Measurements from ENCODE around the gene INHBE. TPM values are rescaled to one million over a fixed set of nuclear protein-coding genes. Genes with fewer than 3 reads are reported as not detected.

Gene INHBE
- total RNA-seq, 1 experiment from 2014 or later, result 10.1 TPM

DNA sequence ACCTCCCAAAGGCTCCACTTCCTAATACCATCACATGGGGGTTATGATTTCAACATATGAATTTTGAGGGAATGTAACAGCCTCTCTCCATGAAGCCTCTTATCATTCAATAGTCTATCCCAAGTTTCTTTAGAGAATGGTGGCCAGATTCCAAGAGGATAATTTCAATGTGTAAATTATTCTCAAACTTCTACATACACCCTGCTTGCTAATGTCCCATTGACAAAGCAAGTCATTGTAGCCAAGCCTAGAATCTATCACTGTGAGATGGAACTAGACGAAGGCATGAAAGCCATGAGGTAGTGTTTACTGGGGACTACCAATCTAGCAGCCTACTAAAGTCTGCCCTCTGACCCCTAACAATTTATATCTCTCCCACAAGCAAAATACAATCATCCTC lies 16.7 kb upstream of the INHBE start:
- no CpG with 5 or more reads among the region's 1 CpG for WGBS (ENCODE audit: extremely low coverage, insufficient read length, low lambda C conversion rate)
- H2BK120ac ChIP-seq (ENCODE audit: low read depth, low read length, poor library complexity, severe bottlenecking), result no peak overlapping the region
- Mint-ChIP-seq H3K27me3 (ENCODE audit: low read depth) (peaks cover 4% of the 10 kb centered on the region; the same call in 1 of the 2 replicates), H3K36me3 (ENCODE audit: insufficient read depth in 1 of 3, low read depth in 3 of 3) (peaks cover 2 to 8% (median 4%) of the 10 kb centered on the region in 3 experiments; a peak in 4 of 7 replicates), H3K4me1 (peaks cover 4 to 9% of the 10 kb centered on the region in 2 experiments; a peak in 2 of 4 replicates), H3K4me3 (no peak overlapping the region), H3K9me3 (peaks cover 9 to 13% of the 10 kb centered on the region in 2 experiments), H3K27ac (no peak overlapping the region)
- no peak overlapping the region for H2BK5ac ChIP-seq (ENCODE audit: insufficient read length, low read length)
- no peak overlapping the region for H3K18ac ChIP-seq (ENCODE audit: insufficient read length, low read depth, low read length)
- H3K27ac ChIP-seq (ENCODE audit: insufficient read length, low read depth, low read length), result no peak overlapping the region
- H3K14ac ChIP-seq (ENCODE audit: insufficient read depth, low read length), result no peak overlapping the region
- DNase-seq, result no peak
- H3K23ac ChIP-seq (ENCODE audit: insufficient read length, low read depth, low read length), result no peak overlapping the region
- no peak overlapping the region for H3K56ac ChIP-seq (ENCODE audit: insufficient read length, low read depth, low read length)
- H3K27me3 ChIP-seq (ENCODE audit: insufficient read depth, low read length), result no peaks in the 10 kb centered on the region
- H3K4me1 ChIP-seq (ENCODE audit: insufficient read depth, low read length), result no peaks in the 10 kb centered on the region
- H3K4me2 ChIP-seq (ENCODE audit: insufficient read depth, insufficient read length, low read length), result no peak overlapping the region
- no peak overlapping the region for H4K8ac ChIP-seq (replicated peaks; ENCODE audit: insufficient read length, low read depth, low read length)
- TF ChIP-seq, protein P1, sequence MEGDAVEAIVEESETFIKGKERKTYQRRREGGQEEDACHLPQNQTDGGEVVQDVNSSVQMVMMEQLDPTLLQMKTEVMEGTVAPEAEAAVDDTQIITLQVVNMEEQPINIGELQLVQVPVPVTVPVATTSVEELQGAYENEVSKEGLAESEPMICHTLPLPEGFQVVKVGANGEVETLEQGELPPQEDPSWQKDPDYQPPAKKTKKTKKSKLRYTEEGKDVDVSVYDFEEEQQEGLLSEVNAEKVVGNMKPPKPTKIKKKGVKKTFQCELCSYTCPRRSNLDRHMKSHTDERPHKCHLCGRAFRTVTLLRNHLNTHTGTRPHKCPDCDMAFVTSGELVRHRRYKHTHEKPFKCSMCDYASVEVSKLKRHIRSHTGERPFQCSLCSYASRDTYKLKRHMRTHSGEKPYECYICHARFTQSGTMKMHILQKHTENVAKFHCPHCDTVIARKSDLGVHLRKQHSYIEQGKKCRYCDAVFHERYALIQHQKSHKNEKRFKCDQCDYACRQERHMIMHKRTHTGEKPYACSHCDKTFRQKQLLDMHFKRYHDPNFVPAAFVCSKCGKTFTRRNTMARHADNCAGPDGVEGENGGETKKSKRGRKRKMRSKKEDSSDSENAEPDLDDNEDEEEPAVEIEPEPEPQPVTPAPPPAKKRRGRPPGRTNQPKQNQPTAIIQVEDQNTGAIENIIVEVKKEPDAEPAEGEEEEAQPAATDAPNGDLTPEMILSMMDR (conservative IDR thresholded peaks at IDR 0.05), result no peak
- no peak overlapping the region for H2AK5ac ChIP-seq (ENCODE audit: insufficient read length, low read length)
- no peaks in the 10 kb centered on the region for H3K79me2 ChIP-seq (ENCODE audit: insufficient read depth, low read length)
- H3K79me1 ChIP-seq (ENCODE audit: insufficient read depth, low read depth, low read length, poor library complexity, severe bottlenecking), result no peaks in the 10 kb centered on the region
- no peak overlapping the region for H3K9ac ChIP-seq (ENCODE audit: extremely low read depth, insufficient read length, low read length)
- H4K20me1 ChIP-seq (ENCODE audit: control insufficient read depth, insufficient read depth, insufficient read length), result no peaks in the 10 kb centered on the region
- no peak overlapping the region for H4K5ac ChIP-seq (ENCODE audit: insufficient read length, low read depth, low read length)
- H3K9me3 ChIP-seq (ENCODE audit: control insufficient read depth, low read depth, low read length), result no peaks in the 10 kb centered on the region
- H2BK20ac ChIP-seq (ENCODE audit: low read depth, low read length, poor library complexity, severe bottlenecking), result no peak overlapping the region
- H3K4ac ChIP-seq (ENCODE audit: low read depth, low read length), result no peak overlapping the region
- H2AFZ ChIP-seq (ENCODE audit: low read length), result no peak overlapping the region
- H4K91ac ChIP-seq (ENCODE audit: insufficient read length, low read depth, low read length), result no peak overlapping the region
- no peak overlapping the region for H3T11ph ChIP-seq (ENCODE audit: low read length)
- H3K23me2 ChIP-seq (ENCODE audit: insufficient read length, low read depth, low read length, poor library complexity, severe bottlenecking), result no peaks in the 10 kb centered on the region
- no peak overlapping the region for H2BK15ac ChIP-seq (ENCODE audit: low read depth, low read length)
- H2BK12ac ChIP-seq (ENCODE audit: insufficient read length, low read depth, low read length), result no peak overlapping the region

Measured in H9 (cell line).